ENCODE results near the gene EHBP1.

- TF ChIP-seq EZH2 (IDR thresholded peaks at IDR 0.05; ENCODE audit: borderline replicate concordance, low read depth, low read length, poor library complexity, severe bottlenecking) (no peak), CTCF (conservative IDR thresholded peaks at IDR 0.05; ENCODE audit: low read depth, low read length) (no peak)
Observed at GRCh38 chr2:63049970-63050333, 344.4 kb downstream of the EHBP1 start.
